Measurements from ENCODE around the gene ATP11B.

ATP11B gene

DNA sequence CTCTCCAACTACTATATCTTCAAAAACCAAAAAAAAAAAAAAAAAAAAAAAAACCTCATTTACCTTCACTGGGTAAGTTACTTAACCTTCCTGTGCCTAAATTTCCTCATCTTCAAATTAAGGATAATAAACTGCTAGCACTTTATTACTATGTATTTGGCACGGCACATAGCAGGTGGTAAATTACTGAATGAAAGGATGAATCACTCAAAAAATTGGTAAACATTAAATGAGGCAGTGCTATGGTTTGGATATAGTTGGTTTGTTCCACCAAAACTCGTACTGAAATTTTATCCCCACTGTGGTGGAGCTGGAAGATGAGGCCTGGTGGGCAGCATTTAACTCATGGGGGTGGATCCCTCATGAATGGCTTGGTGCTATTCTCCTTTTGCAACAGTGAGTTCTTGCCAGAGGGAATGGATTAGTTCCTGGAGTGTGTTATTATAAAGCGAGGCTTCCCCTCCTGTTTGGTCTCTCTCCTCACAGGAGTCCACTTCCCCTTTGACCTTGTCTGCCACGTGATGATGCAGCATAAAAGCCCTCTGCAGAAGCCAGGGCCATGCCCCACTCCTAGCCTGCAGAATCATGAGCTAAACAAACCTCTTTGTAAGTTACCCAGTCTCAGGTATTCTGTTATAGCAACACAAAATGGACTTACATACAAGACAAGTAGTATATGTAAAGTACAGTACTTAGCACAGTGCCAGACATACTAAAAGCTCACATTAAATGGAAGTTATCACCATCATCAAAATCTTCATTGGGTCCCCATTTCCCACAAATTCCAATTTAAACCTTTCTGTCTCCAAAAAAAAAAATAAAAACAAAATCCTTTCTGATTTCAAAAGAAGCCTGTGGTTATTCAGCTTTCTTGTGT lies 166.4 kb downstream of the ATP11B start:
- DNase-seq, result peak; percentile 74

DNA sequence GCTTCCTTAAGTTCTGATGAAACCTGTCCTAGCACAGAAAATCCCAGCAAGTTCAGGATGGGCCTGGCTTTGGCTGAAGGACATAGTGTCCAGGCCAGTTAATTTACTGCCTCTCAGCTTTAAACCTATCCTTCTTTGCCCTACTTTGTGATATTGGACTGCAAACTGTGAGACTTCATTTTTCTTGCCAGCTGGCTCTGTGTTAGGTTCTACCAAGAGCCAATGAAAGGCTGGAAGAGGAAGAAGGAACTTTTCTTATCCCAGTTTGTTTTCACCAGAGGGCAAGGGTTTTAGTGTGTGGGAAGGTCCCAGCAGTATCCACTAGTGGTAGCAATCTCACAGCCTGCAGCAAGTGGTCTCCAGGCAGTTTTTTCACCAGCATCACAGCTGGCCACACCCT lies 168.9 kb downstream of the ATP11B start:
- DNase-seq, result no peak

- no peak for DNase-seq
These were observed 170.9 kb downstream of the ATP11B start for GRCh38 chr3:182964179-182964578.

DNA sequence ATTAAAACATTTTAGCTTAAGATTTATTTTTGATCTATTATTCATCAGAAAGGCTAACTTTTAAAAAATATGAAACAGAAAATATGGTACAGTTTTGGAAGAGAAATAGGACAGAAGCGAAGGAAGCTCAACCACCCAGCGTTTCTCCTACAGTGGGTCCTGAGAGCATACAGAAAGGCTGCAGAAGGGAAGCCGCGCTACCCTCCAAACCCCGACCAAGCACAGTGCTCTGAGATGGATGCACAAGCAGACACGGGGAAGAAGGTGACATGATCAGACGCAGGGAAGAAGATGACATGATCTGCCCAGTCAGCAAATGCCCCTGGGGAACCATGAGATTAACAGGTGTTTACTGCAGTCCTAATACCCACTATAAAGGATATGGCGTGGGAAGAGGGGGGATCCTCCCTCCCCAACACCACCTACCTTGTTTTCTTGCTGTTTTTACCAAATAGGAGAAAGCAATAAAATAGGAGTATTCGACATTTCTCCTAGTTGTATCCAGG lies 172.6 kb downstream of the ATP11B start:
- DNase-seq, result no peak

DNA sequence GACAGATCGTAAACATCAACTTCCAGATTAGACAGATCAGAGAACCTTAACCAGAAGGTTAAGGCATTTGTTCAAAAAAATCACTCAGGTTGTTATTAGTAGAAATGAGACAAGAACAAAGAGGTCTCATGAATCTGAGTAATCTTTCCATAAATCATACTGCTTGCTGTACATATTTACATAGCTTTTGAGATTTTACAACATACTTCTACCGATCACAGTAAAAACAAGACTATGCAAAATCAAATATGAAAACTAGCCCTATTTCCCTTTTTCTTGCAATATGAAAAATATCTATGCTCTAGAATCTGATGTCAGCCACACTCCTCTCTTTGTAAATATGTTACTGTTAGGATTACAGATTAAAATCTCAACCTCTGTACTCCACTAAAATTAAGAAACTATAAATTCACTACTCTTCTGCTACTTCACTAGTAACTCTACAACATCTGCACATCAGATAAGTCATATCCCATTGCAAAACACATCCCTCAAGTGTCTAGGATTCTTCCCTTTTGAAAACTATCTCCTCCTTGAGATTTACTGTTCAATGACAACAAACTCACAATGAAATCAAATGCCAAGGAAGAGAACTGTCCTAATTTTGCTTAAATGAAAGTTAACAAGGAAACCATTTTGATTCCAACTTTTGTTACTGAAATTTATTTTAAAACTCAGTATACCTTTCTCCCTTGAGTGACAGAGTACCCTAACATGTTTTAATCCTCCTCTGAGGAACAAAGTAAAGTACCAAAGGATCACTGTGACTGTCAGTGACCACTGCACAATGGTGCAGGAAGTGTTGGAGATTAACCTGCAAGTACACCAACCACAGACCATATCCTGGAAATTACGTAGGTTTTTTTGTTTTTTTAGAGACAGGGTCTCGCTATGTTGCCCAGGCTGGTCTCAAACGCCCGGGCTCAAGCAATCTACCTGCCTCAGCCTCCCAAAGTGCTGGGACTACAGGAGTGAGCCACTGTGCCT lies 174.2 kb downstream of the ATP11B start:
- DNase-seq, result no peak

DNA sequence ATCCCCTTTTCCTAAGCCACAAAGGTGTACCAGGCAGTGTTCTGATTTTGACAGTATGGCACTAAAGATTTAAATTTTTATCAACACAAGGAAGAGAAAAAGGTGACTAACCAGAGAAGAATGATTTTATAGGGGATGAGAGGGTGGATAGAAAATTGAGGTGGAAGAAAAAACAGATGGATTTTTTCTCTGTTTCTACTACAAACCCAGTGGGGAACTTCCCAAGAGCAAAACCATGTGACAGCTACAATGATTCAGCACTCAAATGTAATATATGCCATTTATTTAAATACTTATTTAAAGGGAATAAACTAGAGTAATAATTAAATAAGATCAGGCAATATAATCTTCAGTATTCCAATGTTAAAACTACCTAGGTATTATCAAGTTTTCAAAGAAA lies 176.0 kb downstream of the ATP11B start:
- no peak for DNase-seq

DNA sequence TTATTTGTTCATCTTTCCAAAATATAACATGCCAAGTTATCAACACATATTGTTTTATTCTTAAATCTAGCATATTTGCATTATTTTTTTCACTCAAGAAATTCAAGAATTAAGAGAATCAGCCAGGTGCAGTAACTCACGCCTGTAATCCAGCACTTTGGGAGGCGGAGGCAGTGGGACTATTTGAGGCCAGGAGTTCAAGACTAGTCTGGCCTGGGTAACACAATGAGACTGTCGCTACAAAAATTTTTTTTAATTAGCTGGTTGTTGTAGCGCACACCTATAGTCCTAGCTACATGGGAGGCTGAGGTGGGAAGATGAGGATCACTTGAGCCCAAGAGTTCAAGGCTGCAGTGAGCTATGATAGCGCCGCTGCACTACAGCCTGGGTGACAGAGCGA lies 176.5 kb downstream of the ATP11B start:
- DNase-seq, result no peak

GRCh38 chr3:182970811-182971418 lies 177.6 kb downstream of the ATP11B start:
- no peak for DNase-seq

Measured in NCI-H2081 treated with DMSO at 0.1 percent for 48 hours (cell line).